NCI-H146 (cell line): ENCODE measurements around the gene IMMP2L.
"Not testable (repeated sequence)": the region's sequence is repeated elsewhere in the genome, so short reads cannot be mapped to it uniquely, and the experiment has no call there.

ENCODE experiments used
- DNase-seq: peaks from one replicate; lab custom pipeline; 2025; lab: John Stamatoyannopoulos, UW

The IMMP2L gene

DNA sequence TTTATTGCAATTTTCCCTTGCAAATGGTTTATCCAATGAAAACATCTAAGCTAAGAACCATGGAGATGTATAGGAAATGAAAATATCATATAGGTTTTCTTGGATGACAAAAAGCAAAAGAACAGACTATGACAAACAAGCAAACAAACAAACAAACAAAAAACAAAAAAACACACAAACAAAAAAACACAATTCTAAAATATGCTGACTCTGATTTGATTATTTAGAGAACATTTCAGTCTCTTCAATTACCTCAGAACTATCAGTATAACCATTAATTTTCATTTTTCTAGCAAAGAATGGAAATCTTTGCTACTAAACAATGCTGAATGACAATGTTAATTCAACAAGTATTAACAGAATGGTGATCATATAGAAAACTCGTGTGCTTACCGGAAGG is 840.9 kb downstream of the IMMP2L start:
- no peak for DNase-seq

DNA sequence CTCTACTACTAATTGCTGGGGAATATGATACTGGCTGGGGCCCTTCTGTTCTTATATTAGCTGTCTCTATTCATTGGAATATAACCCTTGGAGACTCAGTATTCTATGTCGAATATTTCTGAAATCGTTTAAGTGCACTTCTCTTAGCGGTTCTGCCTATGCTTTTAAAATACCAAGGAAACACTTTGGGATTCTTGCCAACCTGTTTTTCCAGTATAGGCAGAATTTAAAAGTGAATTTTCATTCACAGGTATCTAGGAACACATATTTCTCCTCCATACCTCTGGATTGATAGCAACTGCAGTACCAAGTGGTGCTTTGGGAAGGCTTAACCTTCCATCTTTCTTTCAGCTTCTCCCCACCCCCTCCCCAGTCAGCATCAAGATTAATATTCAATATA is 841.7 kb downstream of the IMMP2L start:
- no peak for DNase-seq

DNA sequence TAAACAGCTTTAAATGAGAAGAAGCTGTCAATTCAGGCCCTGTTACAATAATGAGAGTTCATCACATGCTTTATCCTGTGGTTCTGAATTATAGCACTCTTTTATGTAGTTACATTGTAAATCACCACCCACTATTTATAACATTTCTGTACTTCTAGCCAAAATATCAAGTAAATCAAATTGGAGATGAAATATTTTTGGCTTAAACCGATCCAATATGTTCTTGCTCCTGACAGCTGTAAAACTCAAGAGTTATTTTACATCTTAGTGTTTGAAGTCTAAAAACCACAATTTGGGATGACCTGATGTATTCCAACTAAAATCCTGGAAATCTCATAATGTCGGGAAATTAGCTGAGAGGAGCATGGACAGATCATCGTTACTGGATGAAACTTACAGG is 842.6 kb downstream of the IMMP2L start:
- DNase-seq, result no peak

GRCh38 chr7:110718503-110719205 is 843.6 kb downstream of the IMMP2L start:
- DNase-seq, result peak; percentile 11

GRCh38 chr7:110704225-110704624 is 858.1 kb downstream of the IMMP2L start:
- DNase-seq, result no peak

DNA sequence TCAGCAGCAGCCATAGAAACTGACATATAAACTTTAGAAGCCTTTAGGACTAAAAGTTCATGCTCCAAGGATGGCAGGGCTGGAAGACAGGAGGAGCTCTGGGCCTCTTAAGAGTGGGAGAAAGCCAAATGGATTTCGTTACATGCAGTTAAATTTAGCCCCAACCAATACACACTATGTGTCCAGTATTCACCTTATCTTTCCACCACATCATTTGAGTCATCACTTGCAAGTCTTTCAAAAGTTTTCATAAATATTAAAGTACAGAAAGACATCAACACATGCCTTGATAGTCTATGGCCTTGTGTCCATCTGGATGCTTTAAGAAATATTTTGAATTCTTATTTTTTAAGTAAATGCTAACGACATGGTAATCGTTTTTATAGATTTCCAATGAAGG is 863.7 kb downstream of the IMMP2L start:
- no peak for DNase-seq

- DNase-seq, result peak; percentile 54
Measured at GRCh38 chr7:110693344-110693743, 868.9 kb downstream of the IMMP2L start.

DNA sequence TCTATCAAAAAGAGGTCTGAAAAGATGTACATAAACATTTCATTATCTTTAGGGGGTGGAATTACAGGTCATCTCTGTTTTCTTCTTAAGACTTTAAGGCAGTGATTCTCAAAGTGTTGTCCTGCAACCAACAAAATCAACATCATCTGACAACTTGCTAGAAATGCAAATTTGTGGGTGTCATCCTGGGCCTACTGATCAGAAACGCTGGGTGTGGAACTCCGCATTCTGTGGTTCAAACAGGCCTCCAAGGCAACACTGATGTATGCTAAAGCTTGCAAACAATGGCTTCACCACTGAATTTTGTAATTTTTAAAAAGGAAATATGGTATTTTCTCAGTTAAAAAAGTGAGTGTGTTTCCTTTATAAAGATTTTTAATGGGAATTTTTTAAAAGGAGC is 873.4 kb downstream of the IMMP2L start:
- DNase-seq, result no peak

GRCh38 chr7:110685899-110686298 is 876.4 kb downstream of the IMMP2L start:
- no peak for DNase-seq

DNA sequence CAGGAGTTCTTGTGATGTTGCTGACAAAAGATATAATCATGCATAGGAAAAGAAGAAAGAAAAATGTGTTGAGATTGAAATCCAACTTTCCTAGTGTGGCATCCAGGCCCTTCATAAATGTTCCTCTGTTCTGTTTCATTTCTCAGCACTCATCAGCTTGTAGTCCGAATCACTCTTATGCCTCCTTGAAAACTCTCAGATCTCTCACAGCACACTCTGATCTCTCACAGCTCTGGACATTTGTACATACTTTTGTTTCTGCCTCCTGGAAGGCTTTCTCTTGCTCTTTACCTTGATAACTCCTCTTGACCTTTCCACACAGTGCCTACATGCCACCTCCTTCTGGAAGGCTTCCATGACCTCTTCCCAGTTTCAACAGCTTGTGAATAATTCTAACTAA is 880.4 kb downstream of the IMMP2L start:
- DNase-seq, result no peak

DNA sequence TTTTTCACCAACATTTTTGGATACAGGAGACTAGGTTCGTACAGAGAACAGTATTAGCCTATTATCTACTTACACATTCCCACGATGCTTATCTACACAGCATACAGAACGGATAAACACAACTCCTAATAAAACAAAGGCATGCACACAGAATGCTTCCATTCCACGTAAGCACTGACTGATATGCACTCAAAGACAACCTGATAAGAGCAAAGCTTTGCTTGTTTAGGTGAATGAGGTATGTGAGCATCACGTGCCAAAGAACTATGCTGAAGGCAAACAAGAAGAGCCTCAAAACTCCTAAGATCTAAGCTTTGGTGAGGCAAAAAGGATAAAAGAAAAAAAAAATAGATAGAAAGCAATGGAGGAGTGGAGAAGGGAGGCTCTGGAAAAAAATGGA is 884.9 kb downstream of the IMMP2L start:
- no peak for DNase-seq

GRCh38 chr7:110676785-110677184 is 885.5 kb downstream of the IMMP2L start:
- no peak for DNase-seq

GRCh38 chr7:110675383-110676103 is 886.7 kb downstream of the IMMP2L start:
- no peak for DNase-seq

DNA sequence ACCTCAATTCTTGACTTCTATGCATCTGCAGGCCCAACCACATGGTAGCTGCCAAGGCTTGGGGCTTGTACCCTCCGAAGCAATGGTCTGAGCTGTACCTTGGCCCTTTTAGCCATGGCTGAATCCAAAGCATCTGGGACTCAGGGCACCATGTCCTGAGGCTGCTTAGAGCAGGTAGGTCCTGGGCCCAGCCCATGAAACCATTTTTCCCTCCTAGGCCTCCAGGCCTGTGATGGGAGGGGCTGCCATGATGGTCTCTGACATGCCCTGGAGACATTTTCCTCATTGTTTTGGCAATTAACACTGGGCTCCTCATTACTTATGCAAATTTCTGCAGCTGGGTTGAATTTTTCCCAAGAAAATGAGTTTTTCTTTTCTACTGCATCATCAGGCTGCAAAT is 889.1 kb downstream of the IMMP2L start:
- DNase-seq, result no peak

DNA sequence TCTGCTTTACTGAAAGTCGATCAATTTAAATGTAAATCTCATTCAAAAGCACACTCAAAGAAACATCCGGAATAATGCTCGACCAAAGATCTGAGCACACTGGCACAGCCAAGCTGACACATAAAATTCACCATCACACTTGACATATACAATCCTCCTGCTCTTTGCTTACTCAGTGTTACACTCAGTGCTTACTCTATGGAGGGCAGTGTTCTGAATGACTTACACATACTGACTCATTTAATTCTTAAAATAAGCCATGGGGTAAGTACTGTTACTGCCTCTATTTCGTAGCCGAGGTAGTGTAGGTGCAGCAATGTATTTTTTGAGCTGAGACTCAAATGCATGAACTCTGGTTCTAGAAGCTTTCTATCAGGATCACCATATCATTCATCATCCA is 892.9 kb downstream of the IMMP2L start:
- DNase-seq, result no peak

- no peak for DNase-seq
Measured at GRCh38 chr7:110664803-110665202, 897.5 kb downstream of the IMMP2L start.

- DNase-seq, result not testable (repeated sequence)
Measured at GRCh38 chr7:110660637-110661036, 901.7 kb downstream of the IMMP2L start.

DNA sequence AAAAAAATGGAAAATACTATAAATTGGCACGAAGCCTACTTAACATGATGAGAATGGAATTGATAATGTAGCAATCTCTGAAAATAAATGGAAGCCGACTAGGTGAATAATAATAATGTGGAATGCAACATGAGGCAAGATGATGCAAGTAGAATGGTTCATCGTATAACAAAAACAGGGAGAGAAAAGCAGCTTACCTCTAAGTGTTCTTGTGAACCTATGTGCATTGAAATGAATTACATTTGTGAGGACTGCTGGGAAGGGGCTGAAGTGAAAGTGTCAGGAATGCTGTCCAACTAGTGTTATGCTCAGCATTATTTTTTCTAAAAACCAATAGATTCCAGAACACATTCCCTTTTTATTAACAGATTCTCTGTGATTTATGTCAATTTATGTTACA is 912.0 kb downstream of the IMMP2L start:
- no peak for DNase-seq

DNA sequence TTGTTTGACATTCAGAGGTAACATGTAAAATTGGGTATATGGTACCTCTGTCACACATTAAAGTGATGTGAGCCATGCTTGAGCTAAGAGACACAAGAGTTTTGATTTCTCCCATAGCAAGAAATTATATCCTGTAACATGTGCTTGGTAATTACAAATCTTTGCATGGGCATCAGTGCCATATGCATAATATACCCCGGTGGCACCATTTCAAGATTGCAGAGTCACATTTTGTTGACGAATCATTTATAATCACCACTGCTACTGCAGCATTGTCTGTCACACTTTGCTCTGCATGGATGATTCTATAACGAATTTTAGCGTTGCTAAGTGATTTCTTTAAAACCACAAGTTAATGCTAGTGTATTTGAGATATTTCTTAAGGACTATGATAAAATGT is 915.0 kb downstream of the IMMP2L start:
- DNase-seq, result no peak

DNA sequence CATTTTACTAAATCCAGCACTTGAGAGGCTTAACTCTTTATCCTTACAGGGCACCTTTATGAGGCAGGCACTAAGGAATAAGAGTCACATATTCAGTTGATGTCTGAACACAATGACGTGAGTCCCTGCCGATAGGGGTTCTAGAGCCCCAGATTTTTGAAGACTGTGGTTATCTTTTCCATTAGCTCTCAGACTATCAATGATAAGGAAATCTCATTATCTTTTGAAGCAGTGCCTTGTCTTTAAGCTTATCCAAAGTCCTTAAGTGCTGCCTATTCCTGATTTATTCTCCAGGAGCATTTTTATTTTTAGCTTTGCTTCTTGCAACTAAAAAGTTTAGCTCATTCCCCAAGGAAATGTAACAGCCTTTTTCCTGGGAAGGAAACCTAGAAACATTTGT is 915.5 kb downstream of the IMMP2L start:
- DNase-seq, result no peak

- no peak for DNase-seq
Measured at GRCh38 chr7:110645616-110646015, 916.7 kb downstream of the IMMP2L start.

DNA sequence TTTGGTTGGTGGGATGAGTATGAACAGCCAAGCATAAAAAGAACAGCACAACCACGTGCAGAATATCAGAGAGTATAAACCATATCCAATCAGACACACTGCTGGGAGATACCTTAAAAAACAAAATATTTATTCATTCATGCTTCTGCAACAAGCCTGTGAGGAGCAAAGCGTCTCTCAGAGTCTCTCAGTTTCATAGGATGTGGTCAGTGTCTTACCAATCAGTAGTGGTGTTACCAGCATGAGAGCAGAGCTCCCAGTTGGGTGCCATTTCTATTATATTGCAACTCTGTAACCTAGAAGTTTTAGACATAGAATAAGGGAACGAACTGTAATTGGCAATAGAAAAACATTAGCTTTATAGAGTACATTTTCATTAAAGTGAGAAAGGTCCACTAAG is 917.2 kb downstream of the IMMP2L start:
- DNase-seq, result no peak

- no peak for DNase-seq
Measured at GRCh38 chr7:110637252-110637651, 925.0 kb downstream of the IMMP2L start.

GRCh38 chr7:110633313-110633712 is 929.0 kb downstream of the IMMP2L start:
- no peak for DNase-seq
